ENCODE data around the gene STK32C.
"Not testable (repeated sequence)": the region's sequence is repeated elsewhere in the genome, so short reads cannot be mapped to it uniquely, and the experiment has no call there.

STK32C gene

GRCh38 chr10:132232023-132232951 is 75.5 kb downstream of the STK32C start:
- DNase-seq (ENCODE audit: low read depth in 2 of 2), result no peak

GRCh38 chr10:132231656-132232022 is 76.1 kb downstream of the STK32C start:
- no peak for DNase-seq (ENCODE audit: low read depth in 2 of 2)

- DNase-seq (ENCODE audit: low read depth in 2 of 2), result no peak
These were observed 77.1 kb downstream of the STK32C start for GRCh38 chr10:132230557-132231210.

DNA sequence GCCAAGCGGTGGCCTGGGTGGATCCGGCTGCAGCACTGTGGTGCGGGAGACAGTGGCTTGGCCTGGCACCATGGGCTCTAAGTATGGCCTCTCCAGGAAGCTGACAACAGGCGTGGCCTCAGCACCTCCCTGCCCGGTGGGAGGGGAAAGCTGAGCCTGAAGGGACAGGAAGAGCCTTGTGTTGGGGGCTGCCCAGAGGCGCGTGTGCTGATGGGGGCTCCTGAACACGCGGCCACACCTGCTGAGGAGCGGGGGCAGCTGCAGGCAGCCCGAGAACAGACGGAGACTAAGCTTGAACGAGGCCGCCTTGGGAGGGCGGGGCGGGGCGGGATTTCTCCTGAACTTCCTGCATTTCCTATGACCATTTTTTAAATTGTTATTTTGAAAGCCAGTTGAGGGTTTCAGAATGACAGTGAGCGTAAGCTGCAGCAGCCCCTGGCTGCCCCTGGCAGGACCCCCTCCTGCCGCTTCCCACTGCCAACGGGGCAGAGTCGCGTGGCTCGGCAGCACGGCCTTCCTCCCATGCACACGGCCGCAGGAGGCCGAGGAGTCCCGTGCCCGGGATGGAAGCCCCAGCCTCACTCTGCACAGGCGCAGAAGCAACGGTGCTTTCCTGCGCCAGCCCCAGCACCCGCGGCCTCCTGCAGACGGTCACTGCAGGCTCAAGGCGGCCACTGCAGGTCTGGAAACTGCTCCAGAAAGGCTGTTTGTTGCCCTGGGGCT is 77.8 kb downstream of the STK32C start:
- no peak for DNase-seq (ENCODE audit: low read depth in 2 of 2)

GRCh38 chr10:132229096-132229495 is 78.7 kb downstream of the STK32C start:
- DNase-seq (ENCODE audit: low read depth in 2 of 2), result no peak

DNA sequence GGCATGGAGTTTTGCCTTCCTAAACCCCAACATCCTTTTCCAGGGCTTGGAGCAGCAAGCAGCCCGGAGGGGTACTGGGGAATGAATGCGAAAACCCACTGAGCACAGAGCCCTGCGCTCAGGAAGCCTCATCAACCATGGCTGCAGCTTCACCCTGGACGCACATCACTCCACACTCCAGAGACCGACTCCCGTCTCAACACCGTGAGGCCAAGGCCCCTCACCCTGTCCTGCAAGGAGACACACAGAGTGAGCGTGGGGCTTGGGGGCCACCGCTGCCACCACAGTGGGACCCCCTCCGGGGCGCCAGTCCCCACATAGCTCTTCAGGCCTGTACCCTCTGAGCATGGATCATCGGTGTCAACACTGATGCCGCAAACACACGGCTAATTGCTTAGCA is 79.1 kb downstream of the STK32C start:
- no peak for DNase-seq (ENCODE audit: low read depth in 2 of 2)

GRCh38 chr10:132227851-132228390 is 79.8 kb downstream of the STK32C start:
- DNase-seq (ENCODE audit: low read depth in 2 of 2), result no peak

- no peak for DNase-seq (ENCODE audit: low read depth in 2 of 2)
These were observed 81.0 kb downstream of the STK32C start for GRCh38 chr10:132226586-132227405.

GRCh38 chr10:132225849-132226205 is 81.9 kb downstream of the STK32C start:
- DNase-seq (ENCODE audit: low read depth in 2 of 2), result no peak

- DNase-seq (ENCODE audit: low read depth in 2 of 2), result no peak
These were observed 82.5 kb downstream of the STK32C start for GRCh38 chr10:132225073-132225848.

GRCh38 chr10:132224343-132225072 is 83.2 kb downstream of the STK32C start:
- DNase-seq (ENCODE audit: low read depth in 2 of 2), result no peak

DNA sequence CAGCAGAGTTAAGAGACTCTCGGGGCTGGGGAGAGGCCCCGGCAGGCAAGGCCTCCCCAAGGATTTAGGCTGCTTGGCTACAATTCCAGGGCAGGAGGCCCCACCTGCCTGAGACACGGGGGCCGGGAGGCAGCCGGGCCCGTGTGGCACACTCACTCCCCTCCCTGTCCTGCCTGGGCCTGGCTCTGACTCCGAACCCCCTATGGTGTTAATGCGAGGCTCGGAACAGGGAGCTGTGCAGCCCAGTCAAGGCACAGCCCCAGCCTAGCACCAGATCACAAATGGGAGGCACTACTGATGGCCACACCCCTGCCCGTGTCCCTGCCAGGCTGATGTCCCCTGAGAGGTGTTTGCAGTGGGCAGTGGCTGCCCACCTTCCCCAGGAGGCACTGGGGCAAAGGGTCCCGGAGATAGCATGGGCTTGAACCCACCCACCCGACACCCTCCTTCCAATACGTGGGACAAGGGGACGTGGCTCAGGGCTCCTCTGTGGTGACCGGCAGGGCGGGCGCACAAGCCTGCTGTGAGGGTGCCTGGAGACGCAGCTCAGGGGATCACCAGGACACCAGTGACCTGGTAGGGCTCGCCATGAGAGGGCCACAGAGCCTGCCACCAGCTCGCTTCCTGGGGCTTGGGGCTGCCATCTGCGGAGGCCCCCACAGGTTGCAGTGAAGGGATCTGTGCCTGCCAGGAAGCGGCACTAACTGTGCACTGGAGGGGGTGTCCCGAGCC is 84.0 kb downstream of the STK32C start:
- DNase-seq (ENCODE audit: low read depth in 2 of 2), result no peak

DNA sequence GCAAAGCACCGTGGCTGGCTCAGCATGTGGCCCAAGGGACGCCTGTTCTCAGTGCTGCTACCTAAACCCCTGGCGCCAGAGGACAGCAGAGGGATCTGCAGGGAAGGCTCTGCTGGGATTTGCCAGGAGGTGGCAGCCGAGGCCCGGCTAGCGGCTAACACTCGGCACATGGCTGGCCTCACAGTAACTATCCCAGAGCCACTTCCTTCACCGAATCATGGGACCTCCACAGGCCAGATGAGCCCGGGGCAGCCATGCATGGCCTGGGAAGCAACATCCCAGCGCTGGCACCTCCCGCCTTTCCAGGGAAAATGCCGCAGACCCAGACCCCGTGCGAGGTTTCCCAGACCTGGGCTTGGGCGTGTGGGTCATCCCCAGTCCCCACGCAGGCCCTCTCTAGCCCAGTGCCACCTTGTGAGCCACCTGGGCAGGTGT is 84.6 kb downstream of the STK32C start:
- DNase-seq (ENCODE audit: low read depth in 2 of 2), result peak; percentile 23 to 31

- DNase-seq (ENCODE audit: low read depth in 2 of 2), result no peak
These were observed 85.0 kb downstream of the STK32C start for GRCh38 chr10:132222726-132223125.

DNA sequence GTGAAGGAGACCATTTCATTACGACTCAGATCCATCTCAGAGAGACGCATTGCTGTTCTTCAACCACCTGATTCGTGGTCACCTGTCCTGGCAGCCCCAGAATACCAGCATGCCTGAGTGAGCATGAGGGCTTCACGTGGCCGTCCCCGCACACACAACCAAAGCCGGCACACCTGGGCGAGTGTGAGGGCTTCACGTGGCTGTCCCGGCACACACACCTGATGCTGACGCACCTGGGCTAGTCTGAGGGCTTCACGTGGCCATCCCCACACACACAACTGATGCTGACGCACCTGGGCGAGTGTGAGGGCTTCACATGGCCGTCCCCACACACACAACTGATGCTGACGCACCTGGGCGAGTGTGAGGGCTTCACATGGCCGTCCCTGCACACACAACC is 86.8 kb downstream of the STK32C start:
- not testable (repeated sequence) for DNase-seq (ENCODE audit: low read depth in 2 of 2)

GRCh38 chr10:132220061-132220460 is 87.7 kb downstream of the STK32C start:
- DNase-seq (ENCODE audit: low read depth in 2 of 2), result no peak

- DNase-seq (ENCODE audit: low read depth in 2 of 2), result no peak
These were observed 88.3 kb downstream of the STK32C start for GRCh38 chr10:132219486-132219885.

DNA sequence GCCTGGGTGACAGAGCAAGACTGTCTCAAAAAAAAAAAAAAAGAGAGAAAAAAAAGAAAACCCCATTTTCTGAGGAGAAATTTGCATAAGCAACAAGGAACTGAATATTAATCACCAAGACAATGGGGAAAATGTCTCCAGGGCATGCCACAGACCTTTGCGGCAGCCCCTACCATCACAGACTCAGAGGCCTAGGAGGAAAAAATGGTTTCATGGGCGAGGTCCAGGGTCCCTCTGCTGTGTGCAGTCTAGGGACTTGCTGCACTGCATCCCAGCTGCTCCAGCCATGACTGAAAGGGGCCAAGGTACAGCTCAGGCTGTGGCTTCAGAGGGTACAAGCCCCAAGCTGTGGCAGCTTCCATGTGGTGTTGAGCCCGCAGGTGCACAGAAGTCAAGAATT is 91.3 kb downstream of the STK32C start:
- not testable (repeated sequence) for DNase-seq (ENCODE audit: low read depth in 2 of 2)

DNA sequence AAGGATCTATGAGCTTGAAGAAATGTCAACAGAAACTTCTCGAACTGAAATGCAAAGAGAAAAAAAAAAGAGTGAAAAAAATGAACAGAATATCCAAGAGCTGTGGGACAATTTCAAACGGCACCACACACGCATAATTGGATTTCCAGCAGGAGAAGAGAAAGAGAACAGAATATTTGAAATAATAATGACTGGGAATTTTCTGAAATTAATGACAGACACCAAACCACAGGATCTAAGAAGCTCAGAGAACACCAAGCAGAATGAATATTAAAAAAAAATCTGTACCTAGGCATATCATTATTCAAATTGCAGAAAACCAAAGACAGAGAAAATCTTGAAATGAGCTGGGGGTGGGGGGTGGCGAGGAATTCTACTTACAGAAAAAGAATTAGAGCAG is 93.8 kb downstream of the STK32C start:
- no peak for DNase-seq (ENCODE audit: low read depth in 2 of 2)
